WTC11 (cell line): Measurements from ENCODE around the gene SLC9A7. TPM values are rescaled to one million over a fixed set of nuclear protein-coding genes. Genes with fewer than 3 reads are reported as not detected.

Experiments
- ATAC-seq: fragments of 200-7000 bp; cut with Tn5 transposase; 2 replicates; pipeline ENCODE4 v1.10.0; 2021; ENCODE audit warnings: mild to moderate bottlenecking, moderate library complexity
- CTCF ChIA-PET: fragments of 300-600 bp; sonication (Branson Sonifier 250); formaldehyde crosslinking; loops from one replicate; lab custom pipeline; 2021; ENCODE audit warnings: antibody characterized with exemption; lab: Charles Lee
- POLR2A ChIA-PET: fragments of 350-600 bp; sonication (Branson Sonifier 250); formaldehyde crosslinking; loops from one replicate; lab custom pipeline; 2021; ENCODE audit warnings: antibody characterized with exemption; lab: Charles Lee
- DNase-seq: peaks from one replicate; pipeline ENCODE4 v3.0.0; 2021; ENCODE audit warnings: low spot score
- H3K27ac Mint-ChIP-seq: 2 replicates; pipeline ENCODE4 v1.8.0; 2021; ENCODE audit warnings: mixed read lengths
- H3K27me3 Mint-ChIP-seq: 2 replicates; pipeline ENCODE4 v1.8.0; 2021; ENCODE audit warnings: low read depth, mild to moderate bottlenecking, moderate library complexity, mixed read lengths
- H3K36me3 Mint-ChIP-seq: 2 replicates; pipeline ENCODE4 v1.8.0; 2021; ENCODE audit warnings: mixed read lengths
- H3K4me1 Mint-ChIP-seq: 2 replicates; pipeline ENCODE4 v1.8.0; 2022; ENCODE audit warnings: mixed read lengths
- H3K4me3 Mint-ChIP-seq: 2 replicates; pipeline ENCODE4 v1.8.0; 2021; ENCODE audit warnings: mild to moderate bottlenecking, moderate library complexity, mixed read lengths
- H3K9me3 Mint-ChIP-seq: 2 replicates; pipeline ENCODE4 v1.8.0; 2021; ENCODE audit warnings: mixed read lengths
- ATF6 ChIP-seq: sonication (generic); formaldehyde crosslinking; IDR thresholded peaks from 2 replicates; pipeline ENCODE4 v1.8.1; 2023; ENCODE audit warnings: mild to moderate bottlenecking, missing genetic modification reagents
- CBFB ChIP-seq: sonication (generic); formaldehyde crosslinking; IDR thresholded peaks from 2 replicates; pipeline ENCODE4 v1.8.1; 2022; ENCODE audit warnings: mild to moderate bottlenecking, low read depth, missing genetic modification reagents
- E2F4 ChIP-seq: sonication (generic); formaldehyde crosslinking; IDR thresholded peaks from 2 replicates; pipeline ENCODE4 v1.8.1; 2022; ENCODE audit warnings: low read depth, mild to moderate bottlenecking, moderate library complexity, missing genetic modification reagents, borderline replicate concordance
- FOXP1 ChIP-seq: sonication (generic); formaldehyde crosslinking; IDR thresholded peaks from 2 replicates; pipeline ENCODE4 v1.8.0; 2022; ENCODE audit warnings: missing genetic modification reagents, mild to moderate bottlenecking, moderate library complexity, borderline replicate concordance
- IRF1 ChIP-seq: sonication (generic); formaldehyde crosslinking; IDR thresholded peaks from 2 replicates; pipeline ENCODE4 v1.8.0; 2023; ENCODE audit warnings: missing genetic modification reagents
- JUN ChIP-seq: sonication (generic); formaldehyde crosslinking; IDR thresholded peaks from 2 replicates; pipeline ENCODE4 v1.8.0; 2023; ENCODE audit warnings: mild to moderate bottlenecking, missing genetic modification reagents
- KAT7 ChIP-seq: sonication (generic); formaldehyde crosslinking; IDR thresholded peaks from 2 replicates; pipeline ENCODE4 v1.8.1; 2023; ENCODE audit warnings: missing genetic modification reagents, mild to moderate bottlenecking, borderline replicate concordance
- MAX ChIP-seq: sonication (generic); formaldehyde crosslinking; IDR thresholded peaks from 2 replicates; pipeline ENCODE4 v1.8.0; 2022; ENCODE audit warnings: mild to moderate bottlenecking, missing genetic modification reagents
- MXD4 ChIP-seq: fragments of 250-450 bp; sonication (Bioruptor Pico); IDR thresholded peaks from 2 replicates; pipeline ENCODE4 v1.8.0; 2021; ENCODE audit warnings: mild to moderate bottlenecking, moderate library complexity, borderline replicate concordance
- NFE2L1 ChIP-seq: sonication (generic); formaldehyde crosslinking; IDR thresholded peaks from 2 replicates; pipeline ENCODE4 v1.8.1; 2023; ENCODE audit warnings: missing genetic modification reagents
- NFYB ChIP-seq: sonication (generic); formaldehyde crosslinking; conservative IDR thresholded peaks from 2 replicates; pipeline ENCODE4 v1.8.0; 2022; ENCODE audit warnings: low read depth, missing genetic modification reagents
- PRRX2 ChIP-seq: fragments of 250-450 bp; sonication (Bioruptor Pico); IDR thresholded peaks from 2 replicates; pipeline ENCODE4 v1.8.0; 2021; ENCODE audit warnings: mild to moderate bottlenecking
- TEAD1 ChIP-seq: sonication (generic); formaldehyde crosslinking; IDR thresholded peaks from 2 replicates; pipeline ENCODE4 v1.8.0; 2022; ENCODE audit warnings: mild to moderate bottlenecking, missing genetic modification reagents
- ZBTB21 ChIP-seq: sonication (generic); formaldehyde crosslinking; IDR thresholded peaks from 2 replicates; pipeline ENCODE4 v1.8.1; 2023; ENCODE audit warnings: mild to moderate bottlenecking, missing genetic modification reagents, borderline replicate concordance
- ZNF232 ChIP-seq: sonication (generic); formaldehyde crosslinking; IDR thresholded peaks from 2 replicates; pipeline ENCODE4 v1.8.0; 2022; ENCODE audit warnings: mild to moderate bottlenecking, missing genetic modification reagents
- ZNF263 ChIP-seq: sonication (generic); formaldehyde crosslinking; IDR thresholded peaks from 2 replicates; pipeline ENCODE4 v1.8.1; 2022; ENCODE audit warnings: low read depth, mild to moderate bottlenecking, moderate library complexity, missing genetic modification reagents
- ZNF317 ChIP-seq: sonication (generic); formaldehyde crosslinking; IDR thresholded peaks from 2 replicates; pipeline ENCODE4 v1.8.1; 2023; ENCODE audit warnings: low read depth, mild to moderate bottlenecking, moderate library complexity, missing genetic modification reagents, borderline replicate concordance
- ZNF416 ChIP-seq: fragments of 250-450 bp; sonication (Bioruptor Pico); IDR thresholded peaks from 2 replicates; pipeline ENCODE4 v1.9.0; 2021; ENCODE audit warnings: mild to moderate bottlenecking, inconsistent platforms
- ZNF671 ChIP-seq: fragments of 250-450 bp; sonication (Bioruptor Pico); IDR thresholded peaks from 2 replicates; pipeline ENCODE4 v1.8.0; 2021; ENCODE audit warnings: mild to moderate bottlenecking
- total RNA-seq: library from RNA; stranded (reverse); gene quantifications from 3 replicates; pipeline ENCODE4 v1.2.3, GENCODE V29; 2021
- TF ChIP-seq, protein P1 (sequence below): sonication (generic); formaldehyde crosslinking; IDR thresholded peaks from 2 replicates; pipeline ENCODE4 v1.8.0; 2023; ENCODE audit warnings: mild to moderate bottlenecking, missing genetic modification reagents
- TF ChIP-seq, protein P2 (sequence below): sonication (generic); formaldehyde crosslinking; IDR thresholded peaks from 2 replicates; pipeline ENCODE4 v1.8.1; 2023; ENCODE audit warnings: mild to moderate bottlenecking, missing genetic modification reagents, moderate library complexity
- TF ChIP-seq, protein P3 (sequence below): sonication (generic); formaldehyde crosslinking; IDR thresholded peaks from 2 replicates; pipeline ENCODE4 v1.8.1; 2023; ENCODE audit warnings: mild to moderate bottlenecking, moderate library complexity, missing genetic modification reagents

Gene SLC9A7
- total RNA-seq, 1 experiment from 2014 or later = 18.0 TPM

- ChIA-PET POLR2A (no interaction called here), CTCF (no interaction called here)
- DNase-seq (no peak), ATAC-seq (no peak)
- TF ChIP-seq, protein P1, sequence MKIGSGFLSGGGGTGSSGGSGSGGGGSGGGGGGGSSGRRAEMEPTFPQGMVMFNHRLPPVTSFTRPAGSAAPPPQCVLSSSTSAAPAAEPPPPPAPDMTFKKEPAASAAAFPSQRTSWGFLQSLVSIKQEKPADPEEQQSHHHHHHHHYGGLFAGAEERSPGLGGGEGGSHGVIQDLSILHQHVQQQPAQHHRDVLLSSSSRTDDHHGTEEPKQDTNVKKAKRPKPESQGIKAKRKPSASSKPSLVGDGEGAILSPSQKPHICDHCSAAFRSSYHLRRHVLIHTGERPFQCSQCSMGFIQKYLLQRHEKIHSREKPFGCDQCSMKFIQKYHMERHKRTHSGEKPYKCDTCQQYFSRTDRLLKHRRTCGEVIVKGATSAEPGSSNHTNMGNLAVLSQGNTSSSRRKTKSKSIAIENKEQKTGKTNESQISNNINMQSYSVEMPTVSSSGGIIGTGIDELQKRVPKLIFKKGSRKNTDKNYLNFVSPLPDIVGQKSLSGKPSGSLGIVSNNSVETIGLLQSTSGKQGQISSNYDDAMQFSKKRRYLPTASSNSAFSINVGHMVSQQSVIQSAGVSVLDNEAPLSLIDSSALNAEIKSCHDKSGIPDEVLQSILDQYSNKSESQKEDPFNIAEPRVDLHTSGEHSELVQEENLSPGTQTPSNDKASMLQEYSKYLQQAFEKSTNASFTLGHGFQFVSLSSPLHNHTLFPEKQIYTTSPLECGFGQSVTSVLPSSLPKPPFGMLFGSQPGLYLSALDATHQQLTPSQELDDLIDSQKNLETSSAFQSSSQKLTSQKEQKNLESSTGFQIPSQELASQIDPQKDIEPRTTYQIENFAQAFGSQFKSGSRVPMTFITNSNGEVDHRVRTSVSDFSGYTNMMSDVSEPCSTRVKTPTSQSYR = no peak
- TF ChIP-seq MXD4 (no peak), ATF6 (CRISPR knock-in tag) (no peak), ZBTB21 (CRISPR knock-in tag) (no peak), CBFB (no peak)
- Mint-ChIP-seq H3K27me3 (no peaks in the 10 kb centered on the region), H3K4me3 (peak overlapping the region; percentile 41), H3K9me3 (no peaks in the 10 kb centered on the region), H3K4me1 (peaks cover 50% of the 10 kb centered on the region), H3K27ac (peak overlapping the region; percentile 93), H3K36me3 (0 out of 2 replicates have a peak, but pooled peaks cover under 1% of the 10 kb centered on the region)
These were observed 176.0 kb downstream of the SLC9A7 start for GRCh38 chrX:46582966-46583365.

- Mint-ChIP-seq H3K27ac (peak overlapping the region; percentile 93), H3K36me3 (0 out of 2 replicates have a peak, but pooled peaks cover 3% of the 10 kb centered on the region), H3K4me3 (peak overlapping the region; percentile 41), H3K9me3 (no peaks in the 10 kb centered on the region), H3K4me1 (peaks cover 46% of the 10 kb centered on the region), H3K27me3 (no peaks in the 10 kb centered on the region)
- no peak for DNase-seq
- CTCF ChIA-PET = no interaction called here
- ATAC-seq = no peak
- TF ChIP-seq CBFB (no peak), E2F4 (CRISPR knock-in tag) (no peak), NFE2L1 (CRISPR knock-in tag) (no peak), IRF1 (CRISPR knock-in tag) (no peak)
- TF ChIP-seq, protein P2, sequence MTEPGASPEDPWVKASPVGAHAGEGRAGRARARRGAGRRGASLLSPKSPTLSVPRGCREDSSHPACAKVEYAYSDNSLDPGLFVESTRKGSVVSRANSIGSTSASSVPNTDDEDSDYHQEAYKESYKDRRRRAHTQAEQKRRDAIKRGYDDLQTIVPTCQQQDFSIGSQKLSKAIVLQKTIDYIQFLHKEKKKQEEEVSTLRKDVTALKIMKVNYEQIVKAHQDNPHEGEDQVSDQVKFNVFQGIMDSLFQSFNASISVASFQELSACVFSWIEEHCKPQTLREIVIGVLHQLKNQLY = no peak
- POLR2A ChIA-PET = no interaction called here
These were observed 176.6 kb downstream of the SLC9A7 start for GRCh38 chrX:46582325-46582724.

GRCh38 chrX:46580613-46581012 is 178.3 kb downstream of the SLC9A7 start:
- DNase-seq = no peak
- Mint-ChIP-seq H3K4me1 (peaks cover 44% of the 10 kb centered on the region), H3K4me3 (no peak overlapping the region), H3K36me3 (0 out of 2 replicates have a peak, but pooled peaks cover 3% of the 10 kb centered on the region), H3K27ac (no peak overlapping the region), H3K9me3 (no peaks in the 10 kb centered on the region), H3K27me3 (no peaks in the 10 kb centered on the region; the same call in 1 of the 2 replicates)
- no peak for ATAC-seq
- POLR2A ChIA-PET = interaction anchor here (0.6 kb wide), 1 partner anchor 106 kb away, joined by 3 read pairs; no protein-coding TSS in a partner anchor
- CTCF ChIA-PET = no interaction called here
- TF ChIP-seq FOXP1 (CRISPR knock-in tag) = no peak
- TF ChIP-seq ZNF317 (CRISPR knock-in tag) = no peak
- no peak for TF ChIP-seq JUN (CRISPR knock-in tag)
- TF ChIP-seq MAX (CRISPR knock-in tag) = no peak
- no peak for TF ChIP-seq ZNF263 (CRISPR knock-in tag)
- TF ChIP-seq NFYB = no peak
- no peak for TF ChIP-seq ZNF416 (CRISPR knock-in tag)
- no peak for TF ChIP-seq TEAD1 (CRISPR knock-in tag)
- TF ChIP-seq ZNF232 (CRISPR knock-in tag) = no peak
- TF ChIP-seq PRRX2 (CRISPR knock-in tag) = no peak
- TF ChIP-seq, protein P3, sequence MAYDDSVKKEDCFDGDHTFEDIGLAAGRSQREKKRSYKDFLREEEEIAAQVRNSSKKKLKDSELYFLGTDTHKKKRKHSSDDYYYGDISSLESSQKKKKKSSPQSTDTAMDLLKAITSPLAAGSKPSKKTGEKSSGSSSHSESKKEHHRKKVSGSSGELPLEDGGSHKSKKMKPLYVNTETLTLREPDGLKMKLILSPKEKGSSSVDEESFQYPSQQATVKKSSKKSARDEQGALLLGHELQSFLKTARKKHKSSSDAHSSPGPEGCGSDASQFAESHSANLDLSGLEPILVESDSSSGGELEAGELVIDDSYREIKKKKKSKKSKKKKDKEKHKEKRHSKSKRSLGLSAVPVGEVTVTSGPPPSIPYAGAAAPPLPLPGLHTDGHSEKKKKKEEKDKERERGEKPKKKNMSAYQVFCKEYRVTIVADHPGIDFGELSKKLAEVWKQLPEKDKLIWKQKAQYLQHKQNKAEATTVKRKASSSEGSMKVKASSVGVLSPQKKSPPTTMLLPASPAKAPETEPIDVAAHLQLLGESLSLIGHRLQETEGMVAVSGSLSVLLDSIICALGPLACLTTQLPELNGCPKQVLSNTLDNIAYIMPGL (CRISPR knock-in tag) = no peak
- TF ChIP-seq ZNF671 (CRISPR knock-in tag) = no peak
- no peak for TF ChIP-seq KAT7 (CRISPR knock-in tag)
